HG03159 (cell line): ENCODE measurements around the gene RNF149.

Source experiments
- ATAC-seq: cut with Tn5 transposase; IDR thresholded peaks from one replicate; pipeline ENCODE4 v1.9.1; 2021; ENCODE audit warnings: mild to moderate bottlenecking, moderate library complexity; ENCODE audit not compliant: unreplicated experiment

RNF149 gene

DNA sequence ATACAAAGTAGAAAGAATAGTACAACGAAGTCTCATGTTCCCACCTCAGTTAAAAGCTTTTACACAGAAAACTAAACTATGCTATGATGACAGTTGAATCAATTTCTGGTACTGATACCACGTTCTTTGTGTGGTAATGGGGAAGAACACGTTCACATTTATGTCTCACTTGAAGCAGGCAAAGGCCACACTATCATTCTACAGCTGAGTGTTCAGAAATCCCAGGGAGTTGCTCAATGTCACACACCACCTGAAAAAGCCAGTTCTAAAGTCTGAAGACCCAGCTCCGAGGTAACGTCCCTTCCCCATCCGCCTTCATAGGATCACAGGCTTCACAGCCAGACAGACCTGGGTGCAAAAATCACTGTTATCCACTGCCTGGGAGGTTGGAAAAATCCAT is 8.9 kb downstream of the RNF149 start:
- ATAC-seq: no peak

DNA sequence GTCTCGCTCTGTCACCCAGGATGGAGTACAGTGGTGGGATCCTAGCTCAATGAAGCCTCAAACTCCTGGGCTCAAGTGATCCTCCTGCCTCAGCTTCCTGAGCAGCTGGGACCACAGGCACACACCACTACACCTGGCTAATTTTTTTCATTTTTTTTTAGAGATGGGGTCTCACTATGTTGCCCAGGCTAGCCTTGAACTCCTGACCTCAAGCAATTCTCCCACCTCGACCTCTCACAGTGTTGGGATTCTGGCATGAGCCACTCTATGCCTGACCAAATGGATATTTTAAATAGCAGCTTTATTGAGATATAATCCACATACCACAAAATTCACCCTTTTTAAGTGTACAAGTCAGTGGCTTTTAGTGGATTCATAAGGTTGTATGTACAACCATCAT is 11.1 kb downstream of the RNF149 start:
- ATAC-seq: no peak

DNA sequence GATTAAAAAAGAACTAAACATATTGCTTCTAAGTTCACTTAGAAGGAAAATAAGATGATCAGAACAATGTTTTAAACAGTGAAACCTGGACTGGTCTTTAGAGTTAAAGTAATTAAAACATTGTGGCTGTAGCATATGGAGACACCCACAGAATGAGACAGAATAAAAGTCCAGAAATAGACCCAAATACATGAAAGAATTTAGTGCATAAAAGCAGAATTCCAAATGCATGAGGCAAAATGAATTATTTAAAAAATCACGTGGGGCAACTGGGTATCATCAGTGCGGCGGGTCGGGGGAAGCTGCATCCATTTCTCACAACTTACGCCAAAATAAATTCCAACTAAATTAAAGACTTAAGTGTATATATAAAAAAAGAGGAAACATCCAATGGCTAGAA is 12.1 kb downstream of the RNF149 start:
- no peak for ATAC-seq

DNA sequence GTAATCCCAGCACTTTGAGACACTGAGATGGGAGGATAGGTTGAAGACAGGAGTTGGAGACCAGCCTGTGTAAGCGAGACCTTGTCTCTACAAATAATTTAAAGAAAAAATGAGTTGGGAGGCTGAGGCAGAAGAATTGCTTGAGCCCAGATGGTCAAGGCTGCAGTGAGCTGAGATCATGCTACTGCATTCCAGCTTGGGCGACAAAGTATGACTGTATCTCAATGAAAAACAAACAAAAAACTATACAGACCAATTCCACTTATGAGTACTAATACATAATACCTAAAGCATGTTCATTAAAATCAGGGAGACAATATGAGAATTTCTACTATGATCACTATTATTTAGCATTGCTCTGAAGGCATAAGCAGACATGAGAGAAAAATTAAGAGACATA is 12.6 kb downstream of the RNF149 start:
- no peak for ATAC-seq

DNA sequence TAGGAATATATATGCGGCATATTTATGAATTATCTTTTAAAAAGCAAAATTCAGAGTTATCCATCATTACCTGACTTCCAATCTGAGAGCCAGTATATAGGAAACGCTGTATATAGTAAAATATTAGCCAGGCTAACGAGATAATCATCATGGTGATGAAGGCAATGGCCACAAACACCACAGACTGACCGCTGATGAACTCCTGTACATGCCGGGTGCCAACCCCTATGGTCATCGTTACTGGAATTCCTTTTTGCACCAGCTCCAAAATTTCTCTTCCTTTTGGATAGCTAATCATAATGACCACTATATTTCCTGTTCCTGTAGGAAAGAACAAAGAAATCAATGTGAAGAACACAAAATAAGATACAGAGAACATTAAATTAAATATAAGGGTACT is 13.6 kb downstream of the RNF149 start:
- ATAC-seq: no peak

DNA sequence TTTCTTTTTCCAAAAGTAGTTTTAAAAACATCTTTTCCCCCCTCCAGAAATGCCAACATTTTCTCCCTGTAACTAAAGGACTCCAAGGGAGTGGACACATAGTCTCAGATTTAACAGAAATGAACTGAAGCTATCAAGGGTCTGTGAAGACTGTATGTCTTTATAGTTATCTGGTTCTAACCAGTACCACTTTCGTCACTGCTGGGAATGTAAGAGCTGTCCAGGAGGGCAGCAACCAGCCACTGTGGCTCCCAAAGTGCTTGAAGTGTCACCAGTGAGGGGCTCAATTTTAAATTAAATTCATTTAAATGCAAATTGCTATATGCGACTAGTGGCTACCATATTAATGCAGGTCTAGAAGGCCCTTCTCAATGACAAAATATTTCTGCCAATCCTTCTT is 15.0 kb downstream of the RNF149 start:
- no peak for ATAC-seq

DNA sequence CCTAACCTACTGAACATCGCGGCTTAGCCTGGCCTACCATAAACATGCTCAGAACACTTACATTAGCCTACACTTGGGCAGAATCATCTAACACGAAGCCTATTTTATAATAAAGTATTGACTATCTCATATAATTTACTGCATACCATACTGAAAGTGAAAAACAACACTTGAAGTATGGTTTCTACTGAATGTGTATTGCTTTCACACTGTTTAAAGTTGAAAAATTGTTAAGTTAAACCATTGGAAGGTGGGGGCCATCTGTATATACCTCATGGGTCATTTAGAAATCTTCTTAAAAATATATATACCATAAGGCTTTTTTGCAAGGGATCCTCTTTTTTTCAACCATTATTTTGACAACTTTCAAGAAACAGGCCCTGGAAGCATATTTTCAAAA is 16.5 kb downstream of the RNF149 start:
- ATAC-seq: no peak

DNA sequence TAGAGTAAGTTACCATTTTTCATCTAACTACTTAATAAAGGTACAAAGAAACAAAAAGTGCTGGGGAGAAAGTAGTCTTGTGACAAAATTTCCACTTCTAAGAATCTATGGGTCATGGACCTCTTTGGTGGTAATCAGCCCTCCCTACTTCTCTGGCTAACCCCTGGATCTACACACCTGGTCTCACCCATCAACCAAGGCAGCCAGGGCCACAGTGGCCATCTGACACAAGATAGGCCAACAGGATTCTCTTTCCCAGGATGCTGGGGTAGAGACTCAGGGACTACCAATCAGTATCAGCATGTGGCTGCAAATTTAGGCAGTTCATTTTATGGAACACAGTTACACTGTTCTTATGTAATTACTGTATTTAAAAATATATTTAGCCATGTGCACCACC is 17.8 kb downstream of the RNF149 start:
- no peak for ATAC-seq

DNA sequence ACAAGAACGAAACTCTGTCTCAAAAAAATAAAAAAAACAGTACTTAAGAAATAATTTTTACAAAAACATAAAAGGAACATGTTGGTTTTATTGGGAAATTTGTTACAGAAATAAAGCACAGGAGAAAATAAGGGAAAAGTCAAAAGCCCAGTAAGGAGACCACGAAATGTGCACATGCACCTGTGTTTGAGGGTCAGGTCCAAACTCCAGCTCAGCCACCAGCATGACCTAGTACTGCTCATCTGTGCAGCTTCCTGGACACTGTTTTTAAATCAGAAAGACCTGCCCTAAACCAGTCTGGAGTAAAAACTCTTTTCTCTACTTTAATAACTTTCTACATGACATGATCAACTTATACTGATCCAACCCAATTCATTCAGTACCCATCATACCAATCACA is 21.2 kb downstream of the RNF149 start:
- ATAC-seq: no peak

DNA sequence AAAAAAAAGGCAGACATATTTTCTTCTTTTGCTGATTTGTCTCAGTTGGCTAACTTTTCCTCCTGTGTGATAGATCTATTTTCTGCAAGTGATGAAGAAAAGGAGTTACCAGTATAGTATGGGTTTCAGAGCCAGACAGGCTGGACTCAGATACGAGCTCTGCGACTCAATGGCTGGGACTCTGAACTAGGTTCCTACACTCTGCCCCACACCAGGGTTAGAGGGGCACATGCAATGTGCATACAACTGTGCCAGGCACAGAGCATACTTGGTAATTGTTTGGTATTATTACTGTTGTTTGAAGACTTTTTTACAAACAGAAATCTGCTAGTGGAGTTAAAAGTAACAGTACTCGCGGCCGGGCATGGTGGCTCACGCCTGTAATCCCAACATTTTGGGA is 21.8 kb downstream of the RNF149 start:
- no peak for ATAC-seq

DNA sequence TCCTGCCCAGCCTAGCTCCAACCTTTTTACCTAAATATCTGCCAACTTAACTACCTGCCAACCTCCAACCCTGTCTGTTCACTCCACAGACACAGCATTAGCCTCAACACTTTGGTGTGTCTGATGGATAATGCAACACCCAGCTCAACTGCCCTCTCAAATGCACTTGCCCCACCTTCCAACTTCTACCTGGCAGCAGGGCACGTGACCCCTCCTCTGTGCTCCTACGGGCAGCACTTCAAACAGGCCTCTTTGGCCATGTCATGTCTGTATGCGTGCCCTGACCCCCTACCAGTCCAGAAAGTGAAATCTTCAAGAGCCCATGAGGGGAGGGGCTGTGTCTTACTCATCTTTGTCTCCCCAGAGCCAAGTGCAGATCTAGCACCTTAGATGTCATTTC is 25.5 kb downstream of the RNF149 start:
- ATAC-seq: no peak

DNA sequence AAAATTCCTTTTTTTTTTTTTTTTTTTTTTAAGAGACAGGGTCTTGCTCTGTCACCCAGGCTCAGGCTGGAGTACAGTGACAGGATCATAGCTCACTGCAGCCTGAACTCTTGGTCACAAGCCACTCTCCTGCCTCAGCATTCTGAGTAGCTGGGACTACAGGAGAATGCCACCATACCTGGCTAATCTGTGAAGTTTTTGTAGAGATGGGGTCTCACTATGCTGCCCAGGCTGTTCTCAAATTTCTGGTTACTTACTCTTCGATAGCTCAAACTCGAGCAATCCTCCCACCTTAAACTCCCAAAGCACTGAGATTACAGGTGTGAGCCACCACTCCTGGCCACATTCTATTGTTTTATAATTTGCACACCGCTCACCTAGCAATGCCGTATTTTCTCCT is 27.0 kb downstream of the RNF149 start:
- ATAC-seq: no peak

DNA sequence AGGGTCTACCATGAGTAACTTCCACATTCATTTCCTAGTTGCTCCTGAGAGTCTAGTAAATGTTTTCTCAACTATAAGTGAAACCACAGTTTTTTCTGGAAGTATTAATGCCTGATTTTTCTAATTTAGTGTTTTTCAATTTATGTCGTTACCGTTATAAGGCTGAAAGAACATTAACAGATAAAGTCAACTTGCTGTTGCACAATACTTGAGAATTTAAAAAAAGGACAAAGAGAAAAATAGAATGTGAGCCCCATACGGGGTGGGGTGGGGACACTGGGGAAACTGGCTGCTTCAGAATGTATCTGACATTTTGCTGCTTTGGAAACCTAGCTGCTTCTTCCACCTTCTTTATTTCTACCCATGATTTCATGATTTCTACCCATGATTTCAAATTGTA is 29.6 kb downstream of the RNF149 start:
- no peak for ATAC-seq

DNA sequence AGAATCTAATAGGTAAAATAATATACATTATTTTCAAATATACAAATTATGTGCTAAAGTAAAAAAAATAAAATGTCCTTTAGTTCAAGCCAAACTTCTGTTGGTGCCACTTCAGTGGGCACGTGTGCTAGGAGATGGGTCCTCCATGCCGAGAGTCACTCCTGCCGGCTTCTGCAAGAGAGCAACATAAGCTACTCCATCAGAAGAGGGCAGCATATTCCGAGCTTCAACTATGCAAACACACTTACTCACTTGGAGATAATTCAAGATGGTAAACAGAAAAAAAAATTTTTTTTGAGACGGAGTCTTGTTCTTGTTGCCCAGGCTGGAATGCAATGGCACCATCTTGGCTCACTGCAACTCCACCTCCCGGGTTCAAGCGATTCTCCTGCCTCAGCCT is 31.4 kb downstream of the RNF149 start:
- no peak for ATAC-seq

DNA sequence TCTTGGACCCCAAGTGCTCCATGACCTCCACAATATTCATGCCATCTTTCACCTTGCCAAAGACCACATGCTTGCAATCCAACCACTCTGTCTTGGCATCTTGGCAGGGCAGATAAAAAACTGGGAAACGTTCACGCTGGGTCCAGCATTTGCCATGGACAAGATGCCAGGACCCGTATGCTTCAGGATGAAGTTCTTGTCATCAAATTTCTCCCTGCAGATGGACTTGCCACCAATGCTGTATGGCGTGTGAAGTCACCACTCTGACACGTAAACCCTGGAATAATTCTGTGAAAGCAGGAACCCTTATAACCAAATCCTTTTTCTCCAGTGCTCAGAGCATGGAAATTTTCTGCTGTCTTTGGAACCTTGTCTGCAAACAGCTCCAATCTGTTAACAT is 34.4 kb downstream of the RNF149 start:
- no peak for ATAC-seq

DNA sequence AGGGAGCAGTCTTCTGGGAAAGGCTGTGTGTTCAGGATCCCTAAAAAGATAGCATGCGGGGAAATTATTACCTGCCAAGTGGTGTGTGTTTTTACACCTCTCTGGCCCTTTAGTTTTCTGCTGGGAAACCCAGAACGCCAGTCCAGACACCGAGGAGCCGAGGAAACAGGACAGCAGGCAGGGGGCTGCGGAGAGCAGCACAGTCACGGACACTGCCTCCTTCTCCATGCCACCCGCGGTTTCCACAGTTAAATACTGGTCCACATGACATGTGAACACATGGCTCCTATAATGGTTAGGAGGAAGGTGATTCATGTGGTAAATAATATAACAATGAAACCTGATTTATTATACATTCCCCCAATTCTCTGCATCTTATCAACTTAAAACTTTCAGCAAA is 35.4 kb downstream of the RNF149 start:
- no peak for ATAC-seq

DNA sequence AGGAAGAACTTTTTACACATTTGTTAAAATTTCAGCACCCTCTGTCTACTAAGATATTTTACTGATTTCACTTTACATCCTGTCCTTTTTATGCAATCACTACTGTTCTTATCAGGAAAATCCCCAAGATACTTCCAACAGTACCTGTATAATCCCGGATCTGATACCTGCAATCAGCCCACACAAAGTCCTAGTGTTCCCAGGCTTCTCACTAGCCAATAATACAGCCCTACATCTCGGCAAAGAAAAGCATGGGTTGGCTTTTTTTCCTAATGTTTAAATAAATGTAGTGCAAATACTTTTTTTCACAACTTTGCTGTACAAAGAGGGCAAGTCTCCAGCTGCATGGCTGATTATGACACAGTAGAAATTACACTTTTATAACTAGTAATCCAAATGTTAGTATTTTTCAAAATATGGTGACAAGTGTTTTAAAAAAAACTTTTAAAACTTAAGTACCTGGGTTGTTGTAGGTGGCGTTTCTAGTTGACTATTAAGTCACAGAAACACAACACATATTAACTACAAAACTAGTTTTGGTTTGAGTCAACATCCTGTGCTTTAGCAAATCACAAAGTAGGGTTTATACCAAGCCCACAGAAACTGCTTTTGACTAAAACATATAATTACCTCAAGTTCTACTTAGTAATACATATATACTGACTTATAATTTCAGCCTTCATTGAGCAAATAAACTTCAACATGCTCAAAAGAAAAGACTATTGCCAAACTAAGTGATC is 36.3 kb downstream of the RNF149 start:
- ATAC-seq: peak; percentile 79

DNA sequence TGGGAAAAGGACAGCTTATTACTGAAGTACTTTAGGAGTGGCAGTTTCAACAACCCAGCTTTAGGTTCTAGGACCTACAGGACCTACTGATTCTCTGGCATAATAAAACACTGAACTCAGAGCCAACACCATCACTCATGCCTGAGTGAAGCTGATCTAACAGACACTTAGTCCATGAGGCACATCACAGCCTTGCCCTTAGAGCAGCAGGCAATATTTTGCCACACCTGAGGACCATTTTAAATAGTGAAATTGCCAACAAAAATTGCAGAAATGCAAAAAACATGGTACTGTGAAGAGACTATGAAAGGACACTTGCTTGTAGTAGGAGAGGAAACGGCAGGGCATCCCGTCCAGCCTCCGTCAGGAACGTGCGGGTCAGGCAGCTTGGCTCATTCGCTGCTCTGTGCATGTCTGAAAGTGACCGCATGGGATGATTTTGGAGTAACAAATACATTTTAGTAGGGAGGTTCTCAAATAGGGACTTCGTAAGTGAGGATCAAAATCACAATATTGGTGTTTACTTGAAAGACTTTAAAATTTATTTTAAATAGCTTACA is 37.7 kb downstream of the RNF149 start:
- no peak for ATAC-seq

DNA sequence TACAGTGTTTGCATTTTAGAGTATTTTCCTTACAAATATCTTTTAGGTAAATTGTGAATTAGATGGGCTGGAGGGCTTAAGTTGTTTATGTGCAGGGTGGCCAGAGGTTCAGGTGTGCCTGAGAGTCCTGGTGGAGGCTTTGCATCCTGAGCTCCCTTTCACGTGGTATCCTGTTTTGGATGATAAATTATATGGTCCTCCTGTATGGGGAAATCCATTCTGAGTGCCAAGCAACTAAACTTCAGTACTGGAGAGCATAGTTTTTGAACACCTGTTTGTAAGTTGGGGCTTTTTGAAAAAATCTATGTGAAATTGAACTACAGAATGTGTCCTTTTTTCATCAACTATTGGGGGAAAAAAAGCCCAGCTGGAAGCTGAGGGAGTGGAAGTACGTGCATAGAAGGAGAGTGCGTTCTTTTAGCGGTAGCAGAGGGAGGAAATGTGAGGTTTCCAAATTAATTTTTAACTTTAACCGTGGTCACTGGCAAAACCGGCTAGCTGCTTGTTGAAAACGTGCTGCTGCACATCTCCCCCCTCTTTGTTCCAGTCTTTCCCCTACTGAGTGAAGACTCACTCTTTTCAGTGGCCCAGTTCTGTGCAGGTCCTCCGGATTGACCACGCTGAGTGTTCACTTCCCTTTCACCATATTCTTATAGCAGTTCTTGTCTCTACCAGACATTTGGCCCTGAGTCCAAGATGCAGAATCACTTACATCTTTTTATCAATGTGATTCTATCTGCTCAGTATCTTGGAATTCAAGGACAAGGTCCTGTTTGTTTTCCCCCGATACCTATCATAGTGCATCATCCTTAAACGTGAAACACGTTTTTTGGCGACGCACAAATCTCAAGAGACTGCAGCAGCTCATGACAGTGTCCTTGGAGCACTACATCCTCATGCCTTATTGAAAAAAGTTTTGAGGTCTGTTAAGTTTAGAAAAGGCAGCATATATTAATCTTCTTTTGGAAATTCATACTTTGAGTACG is 40.5 kb downstream of the RNF149 start:
- ATAC-seq: peak; percentile 51

DNA sequence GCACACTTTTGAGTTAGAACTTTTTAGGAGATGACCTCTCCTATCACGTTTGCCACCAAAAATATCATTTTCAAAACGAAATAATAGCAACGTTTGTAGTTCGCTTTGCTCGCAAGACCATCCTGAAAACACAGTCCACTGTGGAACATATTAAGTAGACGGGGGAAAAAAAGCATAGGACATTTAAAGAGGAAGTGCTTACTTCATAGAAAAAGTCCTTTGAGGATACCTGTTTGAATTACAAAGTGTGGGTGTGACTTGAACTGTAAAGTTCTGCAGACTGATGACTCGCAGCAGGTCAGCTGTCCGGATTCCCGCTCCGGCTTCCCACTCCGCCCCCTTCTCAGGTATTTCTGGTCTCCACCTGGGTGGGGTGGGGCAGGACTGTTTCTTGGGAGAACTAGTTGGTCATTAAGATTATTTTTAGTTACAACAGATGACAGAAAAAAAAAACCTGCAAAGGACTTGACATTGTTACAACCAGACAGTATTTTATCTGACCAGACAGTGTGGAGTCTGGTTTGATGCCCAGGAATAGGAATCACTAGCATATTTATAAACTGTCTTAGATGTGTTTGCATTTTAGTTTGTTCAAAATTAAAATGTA is 42.5 kb downstream of the RNF149 start:
- ATAC-seq: no peak

DNA sequence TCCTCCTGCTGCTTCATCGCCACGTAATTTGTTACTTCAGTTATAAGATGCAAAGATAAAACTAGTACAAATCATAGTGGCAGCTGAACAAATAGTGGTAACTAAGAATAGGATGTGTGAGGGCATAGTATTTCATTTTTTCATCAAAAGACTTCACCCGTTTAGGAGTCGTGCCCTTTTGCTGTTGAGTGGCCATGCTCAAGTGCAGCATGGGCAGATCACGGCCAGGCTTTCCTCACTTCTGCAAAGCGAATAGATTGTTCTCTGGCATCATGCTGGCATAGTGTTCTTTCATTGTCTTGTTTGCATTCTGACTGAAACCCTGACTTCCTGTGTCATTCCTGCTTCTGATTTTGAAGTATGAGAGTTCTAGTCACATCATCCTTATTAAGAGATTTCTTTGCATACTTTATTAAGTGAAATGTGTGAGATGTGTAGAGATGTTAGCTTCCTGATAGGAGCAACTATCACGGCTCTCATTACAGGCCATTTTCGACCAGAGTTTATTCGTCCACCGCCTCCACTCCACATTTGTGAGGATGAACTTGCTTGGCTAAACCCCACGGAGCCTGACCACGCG is 44.1 kb downstream of the RNF149 start:
- no peak for ATAC-seq
